ENCODE measurements around the gene ZBTB7C.

GRCh38 chr18:48263192-48263853, 145.9 kb downstream of the ZBTB7C start:
- TF ChIP-seq TAF1 (IDR thresholded peaks at IDR 0.05; ENCODE audit: borderline replicate concordance, insufficient read depth, low read length) (no peak), POLR2AphosphoS5 (IDR thresholded peaks at IDR 0.05; ENCODE audit: low read depth, low read length) (no peak), REST (IDR thresholded peaks at IDR 0.05; ENCODE audit: insufficient read depth in 1 of 2, low read depth in 2 of 2, low read length in 2 of 2) (no peak), SIN3A (IDR thresholded peaks at IDR 0.05; ENCODE audit: borderline replicate concordance, insufficient read depth, low read length) (no peak), FOXP2 (optimal IDR thresholded peaks at IDR 0.05; ENCODE audit: borderline replicate concordance, extremely low read depth, extremely low read length, insufficient read depth) (no peak)
